ENCODE measurements around the gene CAMKK2. TPM values are rescaled to one million over a fixed set of nuclear protein-coding genes. Genes with fewer than 3 reads are reported as not detected.
"Not testable (repeated sequence)": the region's sequence is repeated elsewhere in the genome, so short reads cannot be mapped to it uniquely, and the experiment has no call there.

Gene CAMKK2
- total and polyA plus RNA-seq, 4 donors, result 10.5 to 26.0 (median 20.5) TPM

DNA sequence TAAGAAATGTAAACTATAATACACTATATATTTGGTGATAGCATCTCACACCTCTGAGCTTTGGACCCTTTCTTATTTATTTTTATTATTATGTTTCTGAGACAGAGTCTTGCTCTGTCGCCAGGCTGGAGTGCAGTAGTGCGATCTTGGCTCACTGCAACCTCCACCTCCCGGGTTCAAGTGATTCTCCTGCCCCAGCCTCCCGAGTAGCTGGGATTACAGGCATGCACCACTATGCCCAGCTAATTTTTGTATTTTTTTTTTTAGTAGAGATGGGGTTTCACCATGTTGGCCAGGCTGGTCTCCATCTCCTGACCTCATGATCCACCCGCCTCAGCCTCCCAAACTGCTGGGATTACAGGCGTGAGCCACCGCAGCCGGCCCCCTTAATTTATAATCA lies 10.9 kb upstream of the CAMKK2 start:
- H3K9ac ChIP-seq (ENCODE audit: low read depth in 1 of 2, low read length in 2 of 2); DNase-seq (ENCODE audit: low spot score); H3K9me3 ChIP-seq (ENCODE audit: control insufficient read depth in 4 of 4, low read length in 3 of 4); H3K27ac ChIP-seq (ENCODE audit: low read depth in 1 of 2, low read length in 2 of 2); H3K4me1 ChIP-seq (ENCODE audit: control insufficient read depth in 4 of 4, insufficient read depth in 4 of 4, low read length in 3 of 4); H3K27me3 ChIP-seq (ENCODE audit: control insufficient read depth in 4 of 4, insufficient read depth in 4 of 4, low read length in 3 of 4); H3K4me3 ChIP-seq (ENCODE audit: low read depth in 1 of 3, low read length in 3 of 3): not testable (repeated sequence)
- 98% methylated on average over 8 of the region's 8 CpGs for WGBS
- peaks cover 5 to 24% (median 17%) of the 10 kb centered on the region in 4 donors for H3K36me3 ChIP-seq (ENCODE audit: control insufficient read depth in 4 of 4, insufficient read depth in 3 of 4, low read depth in 1 of 4, low read length in 3 of 4)

DNA sequence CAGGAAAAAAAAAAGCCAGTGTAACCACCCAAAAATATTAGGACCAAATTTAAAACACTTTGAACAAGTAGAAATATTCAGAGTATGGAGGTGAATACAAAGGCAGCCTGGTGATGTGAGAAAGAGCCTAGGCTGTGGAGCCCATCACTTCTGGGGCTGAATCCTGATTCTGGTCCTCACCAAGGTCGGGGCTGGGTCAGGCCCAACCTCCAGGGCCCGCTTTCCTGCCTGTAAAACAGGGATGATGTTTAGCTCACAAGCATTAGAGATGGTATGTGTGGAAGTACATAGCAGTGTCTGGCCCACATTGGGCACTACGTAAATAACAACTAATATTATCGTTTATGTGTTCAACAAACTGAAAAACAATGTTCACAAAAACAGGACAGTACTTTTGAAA lies 7.8 kb upstream of the CAMKK2 start:
- H3K36me3 ChIP-seq (ENCODE audit: control insufficient read depth in 4 of 4, insufficient read depth in 3 of 4, low read depth in 1 of 4, low read length in 3 of 4), result peaks cover 2 to 13% (median 9%) of the 10 kb centered on the region in 4 donors
- no peak overlapping the region for H3K27ac ChIP-seq (ENCODE audit: low read depth in 1 of 2, low read length in 2 of 2)
- no peak for DNase-seq (ENCODE audit: low spot score)
- H3K4me1 ChIP-seq (ENCODE audit: control insufficient read depth in 4 of 4, insufficient read depth in 4 of 4, low read length in 3 of 4), result no peaks in the 10 kb centered on the region
- H3K4me3 ChIP-seq (ENCODE audit: low read depth in 1 of 3, low read length in 3 of 3), result no peak overlapping the region
- H3K9ac ChIP-seq (ENCODE audit: low read depth in 1 of 2, low read length in 2 of 2), result no peak overlapping the region
- no peaks in the 10 kb centered on the region for H3K9me3 ChIP-seq (ENCODE audit: control insufficient read depth in 4 of 4, low read length in 3 of 4)
- 94% methylated on average over 4 of the region's 4 CpGs for WGBS
- no peak for TF ChIP-seq NR2F2 (IDR thresholded peaks at IDR 0.05)
- no peak for TF ChIP-seq JUND (IDR thresholded peaks at IDR 0.05)
- no peak for TF ChIP-seq RAD21 (IDR thresholded peaks at IDR 0.05)
- TF ChIP-seq, protein P1, sequence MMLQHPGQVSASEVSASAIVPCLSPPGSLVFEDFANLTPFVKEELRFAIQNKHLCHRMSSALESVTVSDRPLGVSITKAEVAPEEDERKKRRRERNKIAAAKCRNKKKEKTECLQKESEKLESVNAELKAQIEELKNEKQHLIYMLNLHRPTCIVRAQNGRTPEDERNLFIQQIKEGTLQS (IDR thresholded peaks at IDR 0.05), result no peak
- TF ChIP-seq, protein P2, sequence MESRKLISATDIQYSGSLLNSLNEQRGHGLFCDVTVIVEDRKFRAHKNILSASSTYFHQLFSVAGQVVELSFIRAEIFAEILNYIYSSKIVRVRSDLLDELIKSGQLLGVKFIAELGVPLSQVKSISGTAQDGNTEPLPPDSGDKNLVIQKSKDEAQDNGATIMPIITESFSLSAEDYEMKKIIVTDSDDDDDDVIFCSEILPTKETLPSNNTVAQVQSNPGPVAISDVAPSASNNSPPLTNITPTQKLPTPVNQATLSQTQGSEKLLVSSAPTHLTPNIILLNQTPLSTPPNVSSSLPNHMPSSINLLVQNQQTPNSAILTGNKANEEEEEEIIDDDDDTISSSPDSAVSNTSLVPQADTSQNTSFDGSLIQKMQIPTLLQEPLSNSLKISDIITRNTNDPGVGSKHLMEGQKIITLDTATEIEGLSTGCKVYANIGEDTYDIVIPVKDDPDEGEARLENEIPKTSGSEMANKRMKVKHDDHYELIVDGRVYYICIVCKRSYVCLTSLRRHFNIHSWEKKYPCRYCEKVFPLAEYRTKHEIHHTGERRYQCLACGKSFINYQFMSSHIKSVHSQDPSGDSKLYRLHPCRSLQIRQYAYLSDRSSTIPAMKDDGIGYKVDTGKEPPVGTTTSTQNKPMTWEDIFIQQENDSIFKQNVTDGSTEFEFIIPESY (IDR thresholded peaks at IDR 0.05), result no peak
- no peaks in the 10 kb centered on the region for H3K27me3 ChIP-seq (ENCODE audit: control insufficient read depth in 4 of 4, insufficient read depth in 4 of 4, low read length in 3 of 4)

DNA sequence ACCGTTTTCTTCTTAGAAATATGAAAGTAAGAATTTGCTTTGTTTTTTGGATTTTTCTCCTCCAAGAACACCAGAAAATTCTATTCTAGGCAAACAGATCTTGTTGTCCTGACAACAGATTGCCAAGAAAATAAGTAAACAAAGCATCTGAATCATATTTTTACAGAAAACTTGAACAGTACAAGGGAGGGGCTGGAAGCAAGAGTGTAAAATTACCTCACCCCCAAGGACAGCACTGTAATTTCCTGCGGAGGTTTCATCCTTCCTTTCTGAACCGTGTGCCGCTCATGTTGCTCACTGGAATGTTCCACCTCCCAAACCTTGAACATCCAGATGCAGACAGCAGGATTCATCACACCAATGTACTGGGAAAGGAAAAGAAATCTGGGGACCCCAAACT lies 5.4 kb upstream of the CAMKK2 start:
- TF ChIP-seq HNF4A (conservative IDR thresholded peaks at IDR 0.05), result no peak
- no peak for TF ChIP-seq FOXA1 (IDR thresholded peaks at IDR 0.05)
- Histone ChIP-seq H3K9me3 (ENCODE audit: control insufficient read depth in 4 of 4, low read length in 3 of 4) (no peaks in the 10 kb centered on the region), H3K27ac (ENCODE audit: low read depth in 1 of 2, low read length in 2 of 2) (no peak overlapping the region), H3K27me3 (ENCODE audit: control insufficient read depth in 4 of 4, insufficient read depth in 4 of 4, low read length in 3 of 4) (no peaks in the 10 kb centered on the region), H3K9ac (ENCODE audit: low read depth in 1 of 2, low read length in 2 of 2) (no peak overlapping the region), H3K4me1 (ENCODE audit: control insufficient read depth in 4 of 4, insufficient read depth in 4 of 4, low read length in 3 of 4) (peaks cover 0 to 8% (median 4%) of the 10 kb centered on the region in 4 donors), H3K36me3 (ENCODE audit: control insufficient read depth in 4 of 4, insufficient read depth in 3 of 4, low read depth in 1 of 4, low read length in 3 of 4) (no peaks in the 10 kb centered on the region), H3K4me3 (ENCODE audit: low read depth in 1 of 3, low read length in 3 of 3) (no peak overlapping the region)
- WGBS, result 77% methylated on average over 4 of the region's 4 CpGs
- no peak for DNase-seq (ENCODE audit: low spot score)

DNA sequence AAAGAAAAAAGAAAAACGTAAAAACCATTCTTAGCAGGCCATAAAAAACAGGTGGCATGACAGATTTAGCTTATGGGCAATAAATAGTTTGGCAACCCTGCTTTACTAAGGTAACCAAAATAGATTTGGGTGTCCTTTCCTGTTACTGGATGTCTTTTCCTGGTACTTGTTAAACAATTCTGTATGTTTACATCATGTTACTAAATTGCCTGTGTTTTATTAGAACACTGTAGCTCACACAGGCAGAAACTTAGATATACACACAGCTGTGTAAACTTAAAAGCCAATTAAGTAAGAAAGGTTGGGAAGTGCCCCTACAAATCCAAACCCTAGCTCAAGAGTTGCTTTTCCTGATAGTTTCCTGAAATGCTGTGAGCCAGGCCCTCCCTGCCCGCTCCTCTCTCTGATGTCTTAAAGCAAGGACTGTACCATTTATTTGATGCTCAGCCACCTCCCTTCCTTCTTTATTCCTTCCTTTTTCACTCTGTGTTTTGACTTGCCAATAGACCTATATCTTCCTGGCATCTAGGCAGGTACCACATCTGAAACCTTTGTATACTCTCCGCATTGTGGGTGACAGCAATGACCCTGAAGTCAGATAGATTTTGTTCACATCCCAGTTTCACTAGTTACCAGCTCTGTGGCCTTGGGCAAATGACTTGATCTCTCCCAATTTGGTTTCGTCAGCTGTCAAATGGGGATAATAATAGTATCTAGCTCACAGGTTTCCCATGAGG lies 3.7 kb upstream of the CAMKK2 start:
- peaks cover 0 to 15% (median 11%) of the 10 kb centered on the region in 4 donors for H3K4me1 ChIP-seq (ENCODE audit: control insufficient read depth in 4 of 4, insufficient read depth in 4 of 4, low read length in 3 of 4)
- no peak for DNase-seq (ENCODE audit: low spot score)
- H3K9ac ChIP-seq (ENCODE audit: low read depth in 1 of 2, low read length in 2 of 2), result no peak overlapping the region
- WGBS, result 87% methylated on average over 4 of the region's 4 CpGs
- H3K27me3 ChIP-seq (ENCODE audit: control insufficient read depth in 4 of 4, insufficient read depth in 4 of 4, low read length in 3 of 4), result no peaks in the 10 kb centered on the region
- H3K9me3 ChIP-seq (ENCODE audit: control insufficient read depth in 4 of 4, low read length in 3 of 4), result no peaks in the 10 kb centered on the region
- H3K4me3 ChIP-seq (ENCODE audit: low read depth in 1 of 3, low read length in 3 of 3), result no peak overlapping the region
- no peaks in the 10 kb centered on the region for H3K36me3 ChIP-seq (ENCODE audit: control insufficient read depth in 4 of 4, insufficient read depth in 3 of 4, low read depth in 1 of 4, low read length in 3 of 4)
- H3K27ac ChIP-seq (ENCODE audit: low read depth in 1 of 2, low read length in 2 of 2), result no peak overlapping the region
- TF ChIP-seq, protein P2 (IDR thresholded peaks at IDR 0.05), result no peak
- TF ChIP-seq GABPA (IDR thresholded peaks at IDR 0.05 in 1 of 2, conservative IDR thresholded peaks at IDR 0.05 in 1 of 2) (no peak), RXRA (IDR thresholded peaks at IDR 0.05) (no peak), JUND (IDR thresholded peaks at IDR 0.05) (no peak), SP1 (IDR thresholded peaks at IDR 0.05) (no peak), RAD21 (IDR thresholded peaks at IDR 0.05) (no peak), HNF4G (IDR thresholded peaks at IDR 0.05) (no peak), NR2F2 (IDR thresholded peaks at IDR 0.05) (no peak), EGR1 (IDR thresholded peaks at IDR 0.05; ENCODE audit: low read depth in 2 of 2) (no peak), HNF4A (conservative IDR thresholded peaks at IDR 0.05) (no peak)
- TF ChIP-seq, protein P3, sequence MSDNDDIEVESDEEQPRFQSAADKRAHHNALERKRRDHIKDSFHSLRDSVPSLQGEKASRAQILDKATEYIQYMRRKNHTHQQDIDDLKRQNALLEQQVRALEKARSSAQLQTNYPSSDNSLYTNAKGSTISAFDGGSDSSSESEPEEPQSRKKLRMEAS (IDR thresholded peaks at IDR 0.05), result no peak
- TF ChIP-seq, protein P4, sequence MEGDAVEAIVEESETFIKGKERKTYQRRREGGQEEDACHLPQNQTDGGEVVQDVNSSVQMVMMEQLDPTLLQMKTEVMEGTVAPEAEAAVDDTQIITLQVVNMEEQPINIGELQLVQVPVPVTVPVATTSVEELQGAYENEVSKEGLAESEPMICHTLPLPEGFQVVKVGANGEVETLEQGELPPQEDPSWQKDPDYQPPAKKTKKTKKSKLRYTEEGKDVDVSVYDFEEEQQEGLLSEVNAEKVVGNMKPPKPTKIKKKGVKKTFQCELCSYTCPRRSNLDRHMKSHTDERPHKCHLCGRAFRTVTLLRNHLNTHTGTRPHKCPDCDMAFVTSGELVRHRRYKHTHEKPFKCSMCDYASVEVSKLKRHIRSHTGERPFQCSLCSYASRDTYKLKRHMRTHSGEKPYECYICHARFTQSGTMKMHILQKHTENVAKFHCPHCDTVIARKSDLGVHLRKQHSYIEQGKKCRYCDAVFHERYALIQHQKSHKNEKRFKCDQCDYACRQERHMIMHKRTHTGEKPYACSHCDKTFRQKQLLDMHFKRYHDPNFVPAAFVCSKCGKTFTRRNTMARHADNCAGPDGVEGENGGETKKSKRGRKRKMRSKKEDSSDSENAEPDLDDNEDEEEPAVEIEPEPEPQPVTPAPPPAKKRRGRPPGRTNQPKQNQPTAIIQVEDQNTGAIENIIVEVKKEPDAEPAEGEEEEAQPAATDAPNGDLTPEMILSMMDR (IDR thresholded peaks at IDR 0.05; ENCODE audit: low read depth, low read length, missing input control), result no peak
- TF ChIP-seq, protein P1 (IDR thresholded peaks at IDR 0.05), result no peak

All from liver (tissue), 9 donors.